Measurements from ENCODE around the gene MMP23B.
"Not testable (repeated sequence)": the region's sequence is repeated elsewhere in the genome, so short reads cannot be mapped to it uniquely, and the experiment has no call there.

Gene MMP23B

GRCh38 chr1:1631782-1632420 lies at the start of gene MMP23B:
Gene MMP23B (plus strand): TSS chr1:1632173. CDS start chr1:1632219, 46 bp downstream.
- no peak for DNase-seq

- no peak for DNase-seq
These were observed 49.2 kb upstream of the MMP23B start for GRCh38 chr1:1582585-1583346.

GRCh38 chr1:1583347-1584010 lies 48.5 kb upstream of the MMP23B start:
- no peak for DNase-seq

GRCh38 chr1:1591452-1591851 lies 40.5 kb upstream of the MMP23B start:
- no peak for DNase-seq

GRCh38 chr1:1593834-1594601 lies 38.0 kb upstream of the MMP23B start:
- DNase-seq, result no peak

GRCh38 chr1:1594602-1595260 lies 37.2 kb upstream of the MMP23B start:
- DNase-seq, result peak; percentile 26

GRCh38 chr1:1595341-1595740 lies 36.6 kb upstream of the MMP23B start:
- not testable (repeated sequence) for DNase-seq

GRCh38 chr1:1596493-1597274 lies 35.3 kb upstream of the MMP23B start:
- DNase-seq, result no peak

GRCh38 chr1:1597275-1597930 lies 34.6 kb upstream of the MMP23B start:
- peak; percentile 34 for DNase-seq

GRCh38 chr1:1598051-1598719 lies 33.8 kb upstream of the MMP23B start:
- DNase-seq, result no peak

- DNase-seq, result no peak
These were observed 33.3 kb upstream of the MMP23B start for GRCh38 chr1:1598720-1599029.

- DNase-seq, result no peak
These were observed 32.7 kb upstream of the MMP23B start for GRCh38 chr1:1599030-1599934.

- DNase-seq, result no peak
These were observed 31.8 kb upstream of the MMP23B start, which contains the start of gene FNDC10 for GRCh38 chr1:1599935-1600860. Gene FNDC10 (minus strand): TSS chr1:1600135. CDS start chr1:1600015, 120 bp downstream.

GRCh38 chr1:1600861-1601563 lies 31.0 kb upstream of the MMP23B start:
- no peak for DNase-seq

- no peak for DNase-seq
These were observed 30.2 kb upstream of the MMP23B start for GRCh38 chr1:1601564-1602303.

GRCh38 chr1:1602304-1602967 lies 29.5 kb upstream of the MMP23B start:
- no peak for DNase-seq
